NCI-H128 (cell line): ENCODE measurements around the gene RNASEH2A.
"Not testable (repeated sequence)": the region's sequence is repeated elsewhere in the genome, so short reads cannot be mapped to it uniquely, and the experiment has no call there.

Experiments
- DNase-seq: peaks from one replicate; lab custom pipeline; 2025; ENCODE audit not compliant: unreplicated experiment; lab: John Stamatoyannopoulos, UW

The RNASEH2A gene

GRCh38 chr19:12793290-12794195, 12.8 kb upstream of the RNASEH2A start:
- DNase-seq: peak; percentile 69

GRCh38 chr19:12794196-12794941, 12.0 kb upstream of the RNASEH2A start:
- DNase-seq: no peak

GRCh38 chr19:12794971-12795381, 11.4 kb upstream of the RNASEH2A start:
- DNase-seq: no peak

DNA sequence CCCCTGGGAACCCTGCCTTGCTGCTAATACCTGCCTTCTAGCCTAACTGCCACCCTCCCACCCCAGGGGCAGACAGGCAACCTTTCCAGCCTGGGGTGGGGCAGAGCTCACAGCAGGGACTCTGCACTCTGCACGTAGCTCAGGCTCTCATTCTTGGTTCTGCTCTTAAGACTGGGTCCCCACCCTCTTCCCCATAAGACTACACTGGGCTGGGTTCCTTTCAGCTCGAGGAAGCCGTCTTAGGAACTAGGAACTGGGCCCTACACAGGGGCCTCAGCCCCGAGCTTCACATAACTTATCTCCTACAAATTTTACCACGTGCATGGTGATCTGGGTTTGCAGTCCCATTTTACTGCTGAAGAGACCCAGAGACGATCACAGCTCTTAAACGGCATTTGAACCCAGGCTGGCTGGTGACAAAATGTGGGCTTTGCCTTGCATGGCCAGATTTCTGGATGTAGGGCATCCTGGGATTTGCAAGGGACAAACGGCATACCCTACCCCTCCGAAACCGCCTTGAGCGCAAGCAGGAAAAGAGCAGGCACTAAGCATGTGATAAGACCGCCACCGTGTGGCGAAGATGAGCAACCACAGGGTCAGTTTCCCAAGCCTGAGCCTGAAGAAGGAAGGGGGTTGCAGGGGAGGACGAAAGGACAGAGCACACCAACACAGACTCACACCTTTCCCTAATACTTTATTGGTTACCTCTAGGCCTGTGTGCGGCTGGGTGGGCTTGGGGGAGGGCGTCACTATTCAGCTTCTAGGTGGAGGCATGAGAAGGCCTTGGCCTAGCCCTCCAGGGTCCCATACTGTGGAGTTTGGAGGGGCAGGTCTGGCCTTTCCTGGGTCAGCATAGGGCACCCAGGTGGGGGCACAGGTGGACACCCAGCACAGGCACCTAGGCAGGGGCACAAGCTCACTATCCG, 10.0 kb upstream of the RNASEH2A start:
- DNase-seq: peak; percentile 74

GRCh38 chr19:12797141-12797587, 9.2 kb upstream of the RNASEH2A start:
- no peak for DNase-seq

DNA sequence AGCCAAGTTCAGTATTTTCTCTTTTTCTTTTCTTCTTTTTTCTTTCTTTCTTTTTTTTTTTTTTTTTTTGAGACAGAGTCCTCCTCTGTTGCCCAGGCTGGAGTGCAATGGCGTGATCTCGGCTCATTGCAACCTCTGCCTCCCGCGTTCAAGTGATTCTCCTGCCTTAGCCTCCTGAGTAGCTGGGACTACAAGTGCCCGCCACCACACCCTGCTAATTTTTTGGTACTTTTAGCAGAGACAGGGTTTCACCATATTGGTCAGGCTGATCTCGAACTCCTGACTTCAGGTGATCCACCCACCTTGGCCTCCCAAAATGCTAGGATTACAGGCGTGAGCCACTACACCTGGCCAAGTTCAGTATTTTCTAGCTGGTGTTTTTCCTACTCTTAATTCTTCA, 8.8 kb upstream of the RNASEH2A start:
- DNase-seq: not testable (repeated sequence)

GRCh38 chr19:12799742-12800465, 6.5 kb upstream of the RNASEH2A start:
- DNase-seq: no peak

DNA sequence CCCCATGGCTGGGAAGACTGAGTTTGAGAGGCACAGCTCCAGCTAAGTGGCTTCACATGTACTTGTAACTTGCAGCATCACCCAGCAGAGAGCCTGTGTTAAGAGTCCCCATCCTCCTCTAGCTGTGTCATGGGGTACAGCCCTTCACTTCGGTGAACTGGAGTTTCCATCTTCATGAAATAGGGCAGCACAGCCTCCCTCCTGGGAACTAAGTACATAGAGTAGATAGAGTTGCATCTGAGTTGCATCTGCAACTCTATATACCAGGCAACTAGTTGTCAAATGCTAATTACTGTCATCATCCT, 6.0 kb upstream of the RNASEH2A start:
- no peak for DNase-seq

DNA sequence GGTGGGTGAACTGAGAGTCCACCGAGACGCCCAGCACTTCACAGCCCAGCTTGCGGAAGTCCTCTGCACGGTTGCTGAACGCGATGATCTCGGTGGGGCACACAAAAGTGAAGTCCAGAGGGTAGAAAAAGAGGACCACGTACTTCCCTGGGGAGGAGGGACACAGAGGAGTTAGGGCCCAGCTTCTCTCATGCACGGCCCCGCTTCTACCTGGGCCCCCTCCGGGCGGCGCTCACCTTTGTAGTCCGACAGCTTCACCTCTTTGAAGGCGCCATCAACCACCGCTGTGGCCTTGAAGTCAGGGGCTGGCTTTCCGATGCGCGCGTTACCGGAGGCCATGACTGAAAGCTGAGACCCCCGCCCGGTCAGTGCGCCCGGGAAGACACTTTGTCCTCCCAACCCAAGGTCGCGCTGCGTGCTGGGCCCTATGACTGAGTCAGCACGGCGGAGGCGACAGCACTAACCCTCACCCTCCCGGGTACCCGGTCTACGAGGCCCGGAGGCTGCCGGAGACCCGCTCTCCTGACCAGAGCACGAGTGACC, 5.4 kb upstream of the RNASEH2A start:
- DNase-seq: no peak

DNA sequence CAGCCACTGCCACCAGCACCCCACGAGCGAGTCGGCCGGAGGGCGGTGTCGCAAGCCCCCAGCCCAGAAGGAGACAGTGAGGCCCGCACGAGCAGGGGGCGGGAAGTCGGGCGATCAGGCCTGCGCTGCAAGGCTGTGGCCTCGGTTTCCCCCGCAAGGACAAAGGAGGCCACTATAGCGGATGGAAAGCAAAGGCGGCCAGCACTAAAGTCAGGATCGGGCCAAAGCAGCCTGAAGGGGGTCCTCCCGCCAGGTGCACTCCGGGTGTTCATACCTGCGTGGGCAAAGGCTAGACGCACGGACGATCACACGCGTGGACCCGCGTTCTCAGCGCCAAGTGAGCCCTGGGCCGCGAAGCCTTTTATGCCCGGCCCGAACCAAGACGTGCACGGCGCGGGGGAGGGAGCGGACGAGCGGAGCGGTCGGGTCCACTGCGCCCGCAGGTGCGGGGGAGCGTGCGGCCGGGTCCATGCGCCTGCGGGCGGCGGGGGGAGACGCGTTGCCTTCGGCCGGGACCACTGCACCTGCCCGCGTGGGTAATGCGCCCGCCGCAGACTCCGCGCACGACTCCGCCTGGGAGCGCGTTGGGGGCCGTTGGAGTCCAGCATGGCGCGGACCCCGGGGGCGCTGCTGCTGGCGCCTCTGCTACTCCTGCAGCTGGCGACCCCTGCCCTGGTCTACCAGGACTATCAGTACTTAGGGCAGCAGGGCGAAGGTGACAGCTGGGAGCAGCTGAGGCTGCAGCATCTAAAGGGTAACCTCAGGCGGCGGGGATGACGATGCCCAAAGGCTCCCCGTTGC, 4.7 kb upstream of the RNASEH2A start, which contains the start of the genes PRDX2 and THSD8:
Gene PRDX2, minus strand, starts transcription at position 335 of the 801 bp plus-strand sequence. CDS start 539 bp downstream, outside the sequence.
Gene THSD8, plus strand, starts transcription at position 604 of the 801 bp plus-strand sequence. Its CDS starts 3 bp downstream, at position 607.
- DNase-seq: peak; percentile 84

DNA sequence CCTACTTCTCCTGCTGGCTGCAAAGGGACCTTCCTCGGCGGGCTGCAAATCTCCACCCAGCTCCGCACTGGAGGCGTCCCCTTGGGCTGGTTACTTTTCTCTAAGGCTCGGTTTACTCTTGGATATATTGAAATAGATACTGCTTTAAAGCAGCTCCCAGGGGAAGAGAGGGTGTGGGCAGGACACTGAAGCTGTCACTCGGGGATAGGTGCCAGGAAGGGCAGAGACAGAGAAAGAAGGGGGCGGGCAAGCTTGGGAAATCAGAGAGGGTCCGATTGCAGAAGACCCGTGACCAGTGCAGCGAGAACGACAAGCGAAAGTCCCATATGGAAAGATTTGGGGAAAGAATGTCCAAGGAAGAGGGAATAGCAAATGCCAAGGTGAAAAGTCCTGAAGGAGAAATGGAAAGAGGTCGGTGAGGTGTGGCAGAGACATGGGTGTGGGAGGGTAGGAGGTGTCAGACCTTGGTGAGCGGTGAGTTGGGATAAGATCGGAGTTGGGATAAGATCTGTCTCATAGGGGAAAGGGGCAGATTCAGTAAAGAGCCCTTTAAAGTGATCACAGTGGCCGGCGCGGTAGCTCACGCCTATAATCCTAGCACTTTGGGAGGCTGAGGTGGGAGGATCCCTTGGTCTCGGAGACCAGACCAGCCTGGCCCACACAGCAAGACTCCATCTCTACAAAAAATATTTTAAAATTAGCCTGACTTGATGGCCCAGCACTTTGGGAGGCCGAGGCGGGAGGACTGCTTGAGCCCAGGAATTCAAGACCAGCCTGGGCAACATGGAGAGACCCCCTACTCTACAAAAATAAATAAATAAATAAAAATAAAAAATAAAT, 3.9 kb upstream of the RNASEH2A start:
- no peak for DNase-seq

DNA sequence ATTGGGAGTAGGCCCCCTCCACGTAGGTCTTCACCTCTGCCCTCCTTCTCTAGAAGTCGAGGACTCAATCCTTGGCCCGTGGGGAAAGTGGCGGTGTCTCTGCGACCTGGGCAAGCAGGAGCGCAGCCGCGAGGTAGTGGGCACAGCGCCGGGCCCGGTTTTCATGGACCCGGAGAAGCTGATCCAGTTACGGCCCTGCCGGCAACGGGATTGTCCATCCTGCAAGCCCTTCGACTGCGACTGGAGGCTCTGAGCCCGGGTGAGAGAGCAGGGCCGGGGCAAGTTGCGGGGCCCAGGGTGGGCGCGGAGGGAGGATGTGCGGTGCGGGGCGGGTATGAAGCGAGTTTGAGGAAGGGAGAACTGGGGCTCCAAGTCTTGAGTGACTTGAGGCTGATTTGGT, 2.3 kb upstream of the RNASEH2A start:
- DNase-seq: no peak

DNA sequence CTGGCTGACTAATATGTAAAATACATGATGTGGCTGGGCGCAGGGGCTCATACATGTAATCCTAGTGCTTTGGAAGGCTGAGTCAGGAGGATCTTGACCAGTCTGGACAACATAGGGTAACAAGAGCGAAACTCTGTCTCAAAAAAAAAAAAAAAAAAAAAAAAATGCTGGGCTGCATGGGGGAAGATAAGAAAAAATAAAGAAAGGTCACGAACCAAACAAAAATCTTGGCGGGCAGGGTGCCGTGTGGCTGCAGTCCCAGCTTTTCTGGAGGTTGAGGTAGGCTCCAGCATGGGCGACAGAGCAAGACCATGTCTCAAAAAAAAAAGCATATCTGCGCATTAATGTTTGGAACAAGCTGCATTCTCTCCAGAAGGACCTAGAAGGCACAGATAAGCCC, 8.7 kb downstream of the RNASEH2A start:
- no peak for DNase-seq

DNA sequence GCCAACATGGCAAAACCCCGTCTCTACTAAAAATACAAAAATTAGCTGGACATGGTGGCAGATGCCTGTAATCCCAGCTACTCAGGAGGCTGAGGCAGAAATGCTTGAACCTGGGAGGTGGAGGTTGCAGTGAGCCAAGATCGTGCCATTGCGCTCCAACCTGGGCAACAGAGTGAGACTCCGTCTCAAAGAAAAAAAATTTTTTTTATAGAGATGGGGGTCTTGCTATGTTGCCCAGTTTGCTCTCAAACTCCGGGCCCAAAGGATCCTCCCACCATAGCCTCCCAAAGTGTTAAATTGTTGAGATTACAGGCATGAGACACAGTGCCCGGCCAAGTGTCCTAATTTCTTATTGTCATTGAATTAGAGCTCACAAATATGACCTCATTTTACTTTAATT, 10.8 kb downstream of the RNASEH2A start:
- not testable (repeated sequence) for DNase-seq

- DNase-seq: not testable (repeated sequence)
These were observed 11.4 kb downstream of the RNASEH2A start for GRCh38 chr19:12817810-12818209.

GRCh38 chr19:12821761-12822160, 15.4 kb downstream of the RNASEH2A start:
- no peak for DNase-seq

DNA sequence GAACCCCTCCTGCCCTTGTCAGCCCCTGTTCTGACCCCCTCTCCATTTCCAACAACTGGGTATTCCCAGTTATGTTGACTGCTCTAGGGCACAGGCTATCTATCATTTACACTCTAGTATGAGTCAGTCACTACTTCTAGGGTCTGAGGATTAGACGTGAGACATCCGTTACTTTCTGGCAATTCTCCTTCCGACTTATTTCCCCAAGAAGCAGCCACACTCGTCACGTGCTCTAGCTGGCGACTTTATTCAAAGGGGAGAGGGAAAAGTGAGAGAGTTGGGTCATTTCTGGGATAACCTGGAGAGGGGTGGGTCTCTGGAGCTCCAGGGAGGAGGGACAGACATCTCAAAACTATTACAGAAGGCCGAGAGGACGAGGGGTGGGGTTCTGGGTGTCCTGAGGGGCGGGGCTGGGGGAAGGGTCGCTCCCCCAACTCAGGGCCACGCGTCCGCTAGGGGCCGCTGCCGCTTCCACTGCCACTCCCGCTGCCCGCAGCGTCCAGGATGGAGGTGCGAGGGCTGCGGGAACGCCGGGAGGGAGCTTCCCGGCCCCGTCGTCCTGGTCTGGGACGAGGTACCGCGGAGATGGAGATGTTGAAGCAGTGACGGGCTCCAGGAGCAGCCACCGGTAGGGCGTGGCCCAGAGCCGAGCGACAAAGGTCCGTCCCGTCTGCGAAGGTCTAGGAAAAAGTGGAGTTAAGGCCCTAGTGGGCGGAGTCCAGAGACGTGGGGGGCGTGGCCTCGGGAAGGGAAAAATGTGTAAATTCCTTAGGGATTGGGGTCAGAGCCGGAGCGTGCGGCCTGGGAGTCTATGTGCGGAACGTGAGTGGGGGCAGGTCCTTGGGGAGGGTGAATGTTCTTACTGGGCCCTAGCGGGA, 19.1 kb downstream of the RNASEH2A start:
- DNase-seq: no peak
